Fibroblast of the aortic adventitia (primary cell): ENCODE results near the gene CEMIP. TPM values are rescaled to one million over a fixed set of nuclear protein-coding genes. Genes with fewer than 3 reads are reported as not detected.

Experiments used
- DNase-seq: peaks from one replicate; pipeline ENCODE4 v3.0.0-alpha.2; 2010; ENCODE audit warnings: low read depth
- H3K4me3 ChIP-seq: 2 replicates; pipeline ENCODE4 v1.5.1; 2011; ENCODE audit warnings: low read depth, mild to moderate bottlenecking, control low read depth, low read length, moderate library complexity
- CTCF ChIP-seq: IDR thresholded peaks from 2 replicates; pipeline ENCODE4 v1.5.1; 2011; ENCODE audit warnings: mild to moderate bottlenecking, low read length, control low read depth, inconsistent platforms; ENCODE audit not compliant: insufficient read depth
- total RNA-seq: library from RNA; depleted of rRNA; stranded (reverse); fragments of >200 nt; gene quantifications from 2 replicates; pipeline ENCODE4 v1.2.3, GENCODE V29; 2012; ENCODE audit warnings: low replicate concordance

CEMIP gene
- total RNA-seq, 1 donor = 225 TPM

DNA sequence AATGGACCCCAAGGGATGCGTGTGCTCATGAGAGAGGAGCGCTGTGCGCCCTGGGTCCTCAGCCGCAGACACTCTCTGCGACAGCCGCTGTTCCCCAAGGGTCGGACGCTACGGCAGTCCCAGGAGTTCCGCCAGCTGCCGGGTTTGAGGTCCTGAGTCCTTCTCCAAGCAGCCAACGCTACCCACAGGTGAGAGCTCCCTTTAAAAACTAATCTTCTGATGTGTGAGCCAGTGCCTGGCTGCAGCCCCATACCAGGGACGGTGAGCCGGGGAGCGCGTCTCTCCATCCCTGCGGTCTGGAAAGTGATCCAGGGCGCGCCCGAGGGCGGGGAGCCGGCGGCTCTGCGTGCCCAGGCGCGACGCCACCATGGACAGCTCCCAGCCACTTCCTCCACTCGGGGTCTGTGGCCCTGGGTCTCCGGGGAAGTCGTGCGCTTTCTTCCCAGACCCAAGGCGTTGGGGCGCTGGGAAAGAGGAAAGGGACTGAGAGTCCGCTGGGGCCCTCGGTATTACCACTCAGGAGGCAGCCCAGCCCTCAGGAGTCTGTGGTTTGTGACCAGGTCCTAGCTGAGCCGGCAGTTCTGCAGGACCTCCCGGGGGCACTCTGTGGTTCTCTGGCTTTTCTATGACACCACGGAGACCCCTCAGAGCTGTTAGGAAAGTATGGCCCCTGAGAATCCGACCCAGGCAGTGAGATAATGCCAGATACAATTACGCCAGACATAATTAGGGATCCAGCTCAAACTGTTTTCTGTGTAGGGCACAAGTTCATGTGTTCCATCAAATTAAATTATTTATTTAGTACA, 1.4 kb downstream of the CEMIP start:
- peak; percentile 69 for DNase-seq
- H3K4me3 ChIP-seq = peak overlapping the region; percentile 97
- TF ChIP-seq CTCF = no peak

GRCh38 chr15:80783260-80783659, 4.1 kb downstream of the CEMIP start:
- DNase-seq = no peak
- H3K4me3 ChIP-seq = peak overlapping the region; percentile 97
- TF ChIP-seq CTCF = no peak

DNA sequence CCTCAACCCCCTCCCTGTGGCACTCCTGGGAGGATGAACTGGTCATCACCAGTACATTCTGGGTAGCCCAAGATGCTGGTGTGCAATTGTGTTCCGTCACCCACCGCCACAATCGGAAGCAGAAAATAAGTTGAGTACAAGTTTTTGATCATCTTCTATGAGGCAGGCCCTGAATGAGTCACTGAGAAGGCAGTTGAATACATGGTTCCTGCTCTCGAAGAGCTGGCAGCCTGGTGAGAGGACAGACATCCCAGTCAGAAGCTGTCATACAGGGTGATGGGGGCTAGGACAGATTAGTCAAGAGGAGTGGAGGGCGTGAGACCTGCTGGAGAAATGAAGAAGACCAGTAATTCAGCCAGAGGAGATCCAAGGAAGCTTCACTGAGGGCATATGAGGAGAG, 6.2 kb downstream of the CEMIP start:
- peak overlapping the region; percentile 48 for H3K4me3 ChIP-seq
- TF ChIP-seq CTCF = no peak
- peak; percentile 18 for DNase-seq

DNA sequence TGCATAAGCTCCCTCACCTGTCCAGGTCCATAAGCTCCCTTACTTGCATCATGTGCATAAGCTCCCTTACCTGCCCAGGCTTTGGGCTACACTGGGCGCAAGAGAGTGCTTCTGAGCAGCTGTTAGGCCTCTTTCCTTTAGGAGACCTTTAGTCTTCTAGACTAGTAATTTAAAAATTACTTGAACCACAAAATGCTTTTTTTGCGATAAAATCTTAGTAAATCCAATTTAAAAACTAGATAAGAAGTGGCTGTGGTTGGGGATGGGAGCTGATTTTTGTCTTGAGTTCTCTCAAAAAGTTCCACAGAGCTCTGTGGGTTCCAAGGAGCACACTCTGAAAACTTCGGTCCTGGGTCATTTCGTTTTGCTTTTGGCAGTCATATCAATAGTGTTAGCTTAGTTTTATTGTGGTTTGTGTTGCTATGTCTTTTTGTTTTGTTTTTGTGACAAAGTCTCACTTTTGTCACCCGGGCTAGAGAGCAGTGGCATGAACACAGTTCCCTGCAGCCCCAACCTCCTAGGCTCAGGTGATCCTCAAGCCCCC, 6.7 kb downstream of the CEMIP start:
- peak overlapping the region; percentile 48 for H3K4me3 ChIP-seq
- DNase-seq = peak; percentile 4
- TF ChIP-seq CTCF = no peak

- peak; percentile 18 for DNase-seq
- peak; percentile 22 for TF ChIP-seq CTCF
- peak overlapping the region; percentile 14 for H3K4me3 ChIP-seq
Observed at GRCh38 chr15:80787316-80787715, 8.1 kb downstream of the CEMIP start.

- no peak for DNase-seq
- H3K4me3 ChIP-seq = no peak overlapping the region
- TF ChIP-seq CTCF = no peak
Observed at GRCh38 chr15:80788536-80788935, 9.4 kb downstream of the CEMIP start.

- H3K4me3 ChIP-seq = no peak overlapping the region
- DNase-seq = no peak
- no peak for TF ChIP-seq CTCF
Observed at GRCh38 chr15:80789296-80789695, 10.1 kb downstream of the CEMIP start.
